DND-41 (cell line): ENCODE results near the gene DLG2.

Experiments
- CTCF ChIP-seq: IDR thresholded peaks from 2 replicates; pipeline ENCODE4 v1.5.1; 2012; ENCODE audit warnings: borderline replicate concordance, low read length, moderate library complexity, mild to moderate bottlenecking; ENCODE audit not compliant: poor library complexity, severe bottlenecking; ENCODE audit errors: extremely low read depth
- EZH2 ChIP-seq: IDR thresholded peaks from 3 replicates; pipeline ENCODE4 v1.6.1; 2012; ENCODE audit warnings: borderline replicate concordance, low read depth, mild to moderate bottlenecking, moderate library complexity, low read length, inconsistent platforms; ENCODE audit not compliant: severe bottlenecking

GRCh38 chr11:85582111-85582510, 45.0 kb downstream of the DLG2 start:
- no peak for TF ChIP-seq CTCF
- no peak for TF ChIP-seq EZH2
